Urinary bladder (tissue), 4 donors: ENCODE measurements around the gene LPAR1. TPM values are rescaled to one million over a fixed set of nuclear protein-coding genes. Genes with fewer than 3 reads are reported as not detected.

ENCODE experiments used
- DNase-seq: peaks from one replicate; pipeline ENCODE4 v3.0.0-alpha.2; 2015; ENCODE audit errors: extremely low spot score
- H3K27ac ChIP-seq: one replicate; pipeline ENCODE4 v1.5.1; 2013; ENCODE audit warnings: low read depth, mild to moderate bottlenecking, moderate library complexity
- H3K36me3 ChIP-seq: one replicate; pipeline ENCODE4 v1.6.1; 2013; ENCODE audit warnings: mild to moderate bottlenecking, moderate library complexity; ENCODE audit not compliant: insufficient read depth
- H3K4me1 ChIP-seq: one replicate; pipeline ENCODE4 v1.6.1; 2013; ENCODE audit warnings: mild to moderate bottlenecking, moderate library complexity; ENCODE audit not compliant: insufficient read depth
- H3K4me3 ChIP-seq: one replicate; pipeline ENCODE4 v1.5.1; 2013; ENCODE audit warnings: low read depth, low read length
- WGBS: extraction: QIAGEN DNeasy Blood & Tissue Kit; methylation state at CpG from one replicate; pipeline ENCODE4 v1.1.7; 2013; 5-methylcytosine and 5-hydroxymethylcytosine counted together
- polyA plus RNA-seq: library from polyadenylated mRNA; stranded (reverse); fragments of 200-250 nt; gene quantifications from one replicate; pipeline ENCODE4 v1.2.3, GENCODE V29; 2013
- total RNA-seq: library from RNA; depleted of rRNA; stranded (reverse); fragments of >200 nt; gene quantifications from one replicate; pipeline ENCODE4 v1.2.3, GENCODE V29; 2014
- donor health status: healthy with polysubstance abuse.
- donor health status: healthy.

Gene LPAR1
- total and polyA plus RNA-seq, 2 donors, result 42.0 to 134 TPM

GRCh38 chr9:110950041-110950645 lies 88.1 kb downstream of the LPAR1 start:
- H3K4me1 ChIP-seq, result no peaks in the 10 kb centered on the region
- 94% methylated on average over 4 of the region's 4 CpGs for WGBS
- no peaks in the 10 kb centered on the region for H3K36me3 ChIP-seq
- no peak overlapping the region for H3K4me3 ChIP-seq
- no peak overlapping the region for H3K27ac ChIP-seq
- DNase-seq, result no peak

GRCh38 chr9:110949081-110949480 lies 89.2 kb downstream of the LPAR1 start:
- Histone ChIP-seq H3K36me3 (no peaks in the 10 kb centered on the region), H3K27ac (peak overlapping the region; percentile 5), H3K4me1 (no peaks in the 10 kb centered on the region), H3K4me3 (no peak overlapping the region)
- WGBS, result 52% methylated on average over 4 of the region's 4 CpGs
- no peak for DNase-seq

DNA sequence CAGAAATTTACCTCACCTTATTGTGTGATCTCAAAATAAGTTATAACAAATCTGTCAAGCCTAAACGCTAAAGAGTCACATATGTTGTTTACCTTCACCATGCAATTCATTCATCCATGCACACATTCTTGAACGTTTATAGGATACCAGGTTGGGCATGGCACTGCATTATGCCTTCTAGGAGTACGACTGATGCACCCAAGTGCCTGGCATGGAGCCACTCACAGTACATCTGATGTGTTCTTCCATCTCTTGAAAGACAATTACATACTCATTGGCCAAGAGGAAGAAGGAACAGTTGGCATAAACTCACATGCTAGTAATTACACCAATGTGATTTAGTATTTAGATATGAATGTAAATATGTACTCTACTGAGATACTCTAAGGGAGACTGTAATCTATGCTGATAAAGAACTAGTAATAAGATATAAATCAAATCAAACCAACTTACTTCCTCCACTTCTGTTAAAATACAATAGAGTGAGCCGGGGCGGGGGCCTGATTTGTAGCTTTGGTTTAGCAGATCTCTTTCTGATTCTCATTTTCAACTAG lies 90.7 kb downstream of the LPAR1 start:
- H3K36me3 ChIP-seq, result no peaks in the 10 kb centered on the region
- H3K4me1 ChIP-seq, result no peaks in the 10 kb centered on the region
- H3K4me3 ChIP-seq, result no peak overlapping the region
- H3K27ac ChIP-seq, result no peak overlapping the region
- no peak for DNase-seq
- WGBS, result 63% methylated on average over 5 of the region's 5 CpGs

- Histone ChIP-seq H3K4me1 (no peaks in the 10 kb centered on the region), H3K36me3 (no peaks in the 10 kb centered on the region), H3K27ac (no peak overlapping the region), H3K4me3 (no peak overlapping the region)
- no peak for DNase-seq
- WGBS, result 93% methylated on average over 1 of the region's 1 CpG
Measured at GRCh38 chr9:110942522-110942921, 95.7 kb downstream of the LPAR1 start.

DNA sequence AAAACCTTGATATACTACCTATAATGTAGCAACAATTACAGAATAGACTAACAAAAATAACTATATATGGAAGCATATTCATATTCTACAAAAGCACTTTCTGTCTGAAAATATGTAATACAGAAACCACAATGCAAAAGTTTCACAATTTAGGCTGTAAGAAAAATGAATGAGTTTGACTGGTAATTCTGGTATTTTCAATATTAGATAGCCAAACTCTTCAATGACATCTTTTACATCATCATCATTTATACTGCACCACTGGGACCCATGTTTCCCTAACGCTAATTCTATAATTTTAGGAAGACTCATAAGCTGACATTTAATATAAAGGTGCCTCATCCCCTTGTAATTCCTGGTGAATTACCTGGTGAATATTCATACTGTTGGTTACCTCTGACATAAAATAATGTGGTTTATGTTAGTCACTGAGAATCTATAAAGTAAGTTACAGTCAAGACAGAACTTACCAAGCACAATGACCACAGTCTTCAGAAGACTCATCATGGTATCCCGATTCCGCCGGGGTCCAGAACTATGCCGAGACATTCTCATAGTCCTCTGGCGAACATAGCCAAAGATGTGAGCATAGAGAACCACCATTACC lies 97.2 kb downstream of the LPAR1 start:
- Histone ChIP-seq H3K4me1 (no peaks in the 10 kb centered on the region), H3K4me3 (no peak overlapping the region), H3K36me3 (no peaks in the 10 kb centered on the region), H3K27ac (no peak overlapping the region)
- DNase-seq, result no peak
- WGBS, result 99% methylated on average over 6 of the region's 6 CpGs

- WGBS, result 79% methylated on average over 1 of the region's 1 CpG
- no peaks in the 10 kb centered on the region for H3K36me3 ChIP-seq
- H3K27ac ChIP-seq, result no peak overlapping the region
- H3K4me3 ChIP-seq, result no peak overlapping the region
- no peak for DNase-seq
- H3K4me1 ChIP-seq, result no peaks in the 10 kb centered on the region
Measured at GRCh38 chr9:110939573-110939972, 98.7 kb downstream of the LPAR1 start.

- no peak overlapping the region for H3K4me3 ChIP-seq
- H3K36me3 ChIP-seq, result no peaks in the 10 kb centered on the region
- 92% methylated on average over 5 of the region's 5 CpGs for WGBS
- H3K4me1 ChIP-seq, result no peaks in the 10 kb centered on the region
- no peak for DNase-seq
- H3K27ac ChIP-seq, result no peak overlapping the region
Measured at GRCh38 chr9:110939047-110939446, 99.2 kb downstream of the LPAR1 start.

GRCh38 chr9:110938242-110938641 lies 100.0 kb downstream of the LPAR1 start:
- DNase-seq, result no peak
- Histone ChIP-seq H3K4me3 (no peak overlapping the region), H3K4me1 (no peaks in the 10 kb centered on the region), H3K36me3 (no peaks in the 10 kb centered on the region), H3K27ac (no peak overlapping the region)
- 74% methylated on average over 3 of the region's 3 CpGs for WGBS

DNA sequence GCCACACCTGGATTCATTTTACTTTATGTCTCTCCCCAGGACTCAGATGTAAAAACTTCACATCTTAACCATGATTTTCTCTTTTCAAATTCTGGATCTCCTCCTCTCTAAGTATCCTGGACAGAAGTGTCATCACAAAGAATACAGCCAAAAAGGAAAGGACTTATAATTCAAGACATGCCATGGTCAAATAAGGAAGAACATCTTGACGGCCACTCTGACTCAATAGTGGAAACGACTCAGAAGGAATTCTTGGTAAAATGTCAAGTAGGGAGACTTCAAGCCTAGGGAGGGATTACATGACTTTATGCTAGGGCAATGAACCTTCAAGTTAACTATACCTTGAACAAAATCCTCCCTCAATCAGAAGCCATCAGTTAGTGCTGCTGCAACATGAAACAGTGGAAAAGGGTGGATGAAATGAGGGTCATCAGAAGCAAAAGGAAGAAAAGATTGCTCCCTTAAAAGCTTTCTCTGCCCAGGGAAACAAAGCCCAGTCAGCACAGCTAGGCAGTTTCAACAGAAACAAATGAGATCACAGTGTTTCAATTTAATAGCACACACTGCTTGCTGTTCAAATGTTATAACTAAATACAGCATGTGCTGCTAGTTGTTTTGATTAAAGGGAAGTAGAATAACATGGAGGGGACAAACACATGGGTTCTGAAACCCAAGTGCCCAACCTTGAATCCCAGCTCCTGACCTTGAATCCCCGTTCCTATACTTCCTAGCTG lies 101.4 kb downstream of the LPAR1 start:
- Histone ChIP-seq H3K4me1 (no peaks in the 10 kb centered on the region), H3K27ac (peak overlapping the region; percentile 43)
- 36% methylated on average over 3 of the region's 3 CpGs for WGBS

DNA sequence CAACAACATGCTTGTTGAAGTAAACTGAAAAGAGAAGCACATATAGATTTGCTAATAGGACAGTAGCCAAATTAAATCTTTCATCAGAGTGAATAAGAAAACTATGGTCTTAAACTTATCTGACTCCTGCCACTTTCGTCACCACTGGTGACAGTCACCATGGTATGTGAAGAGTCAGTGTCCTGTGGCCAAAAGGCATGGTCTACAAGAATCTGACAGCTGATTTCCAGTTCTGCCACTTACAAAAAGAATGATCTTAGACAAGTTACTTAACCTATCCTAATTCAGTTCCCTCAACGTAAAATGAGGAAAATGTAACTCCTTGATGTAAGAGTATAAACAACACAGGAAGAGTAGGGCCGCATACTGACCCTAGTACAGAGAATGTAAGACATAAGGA lies 102.0 kb downstream of the LPAR1 start:
- H3K27ac ChIP-seq, result peak overlapping the region; percentile 43
- H3K4me3 ChIP-seq, result no peak overlapping the region
- 87% methylated on average over 3 of the region's 3 CpGs for WGBS
- H3K36me3 ChIP-seq, result no peaks in the 10 kb centered on the region
- DNase-seq, result no peak
- H3K4me1 ChIP-seq, result no peaks in the 10 kb centered on the region

More for the DNA sequence above, 101.4 kb downstream of the LPAR1 start:
- Histone ChIP-seq H3K4me3 (no peak overlapping the region), H3K36me3 (no peaks in the 10 kb centered on the region)
- no peak for DNase-seq

DNA sequence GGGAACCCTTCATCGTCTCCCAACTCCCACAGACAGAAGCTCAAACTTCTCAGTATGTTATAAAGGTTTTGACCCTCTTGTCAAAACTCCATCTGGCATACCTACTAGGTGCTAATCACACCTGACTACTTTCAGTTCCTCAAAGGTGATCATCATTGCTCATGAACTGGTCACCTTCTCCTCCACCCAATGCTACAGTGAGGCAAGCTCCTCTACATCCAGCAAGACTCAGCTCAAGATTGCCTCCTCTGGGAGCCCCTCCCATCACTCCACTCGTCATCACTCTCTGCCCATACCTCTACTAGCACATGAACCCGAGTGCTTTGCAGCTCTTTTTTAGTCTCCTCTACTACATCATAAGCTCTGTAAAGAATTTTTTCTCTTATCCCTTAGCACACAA lies 102.4 kb downstream of the LPAR1 start:
- Histone ChIP-seq H3K4me3 (no peak overlapping the region), H3K27ac (no peak overlapping the region), H3K4me1 (no peaks in the 10 kb centered on the region), H3K36me3 (no peaks in the 10 kb centered on the region)
- no peak for DNase-seq
- WGBS, result 65% methylated on average over 3 of the region's 3 CpGs

- DNase-seq, result no peak
- Histone ChIP-seq H3K4me3 (no peak overlapping the region), H3K36me3 (no peaks in the 10 kb centered on the region), H3K27ac (no peak overlapping the region), H3K4me1 (no peaks in the 10 kb centered on the region)
- WGBS, result 67% methylated on average over 4 of the region's 4 CpGs
Measured at GRCh38 chr9:110933350-110934001, 104.8 kb downstream of the LPAR1 start.

DNA sequence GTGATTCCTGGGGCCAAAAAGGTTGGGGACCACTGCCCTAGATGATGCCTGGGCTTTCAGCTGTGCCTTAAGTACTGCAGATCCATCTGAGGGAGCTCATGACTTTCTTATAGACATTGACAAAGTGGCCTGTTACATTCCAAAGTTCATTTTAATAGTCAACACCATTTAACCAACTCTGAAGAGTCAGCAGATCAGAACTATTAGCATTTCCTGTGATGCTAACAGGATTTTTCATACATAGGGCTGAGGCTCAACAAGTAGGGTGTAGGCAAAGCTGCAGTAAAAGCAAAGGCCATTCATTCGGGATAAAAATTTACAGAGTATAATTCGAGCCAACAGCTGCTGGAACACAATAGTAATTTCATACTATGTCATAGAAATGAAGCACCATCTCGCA lies 105.4 kb downstream of the LPAR1 start:
- H3K36me3 ChIP-seq, result no peaks in the 10 kb centered on the region
- H3K4me1 ChIP-seq, result no peaks in the 10 kb centered on the region
- no peak overlapping the region for H3K4me3 ChIP-seq
- no peak overlapping the region for H3K27ac ChIP-seq
- DNase-seq, result no peak
- WGBS, result 82% methylated on average over 3 of the region's 3 CpGs
